Testis (tissue), 2 donors: ENCODE results near the gene AJM1.

Experiments
- POLR2A ChIP-seq: fragments of 450-650 bp; IDR thresholded peaks from one replicate; pipeline ENCODE4 v1.6.1; 2017; ENCODE audit warnings: antibody characterized with exemption, mild to moderate bottlenecking, moderate library complexity
- TF ChIP-seq, protein P1 (sequence below), 3 experiments: fragments of 450-650 bp in 2 of 3; fragments of 200-600 bp in 1 of 3; sonication (generic) in 1 of 3; IDR thresholded peaks; one replicate each; pipeline ENCODE4 v1.5.1; 2016 to 2019; ENCODE audit warnings: antibody characterized with exemption in 3 of 3, mild to moderate bottlenecking in 2 of 3, moderate library complexity in 1 of 3

DNA sequence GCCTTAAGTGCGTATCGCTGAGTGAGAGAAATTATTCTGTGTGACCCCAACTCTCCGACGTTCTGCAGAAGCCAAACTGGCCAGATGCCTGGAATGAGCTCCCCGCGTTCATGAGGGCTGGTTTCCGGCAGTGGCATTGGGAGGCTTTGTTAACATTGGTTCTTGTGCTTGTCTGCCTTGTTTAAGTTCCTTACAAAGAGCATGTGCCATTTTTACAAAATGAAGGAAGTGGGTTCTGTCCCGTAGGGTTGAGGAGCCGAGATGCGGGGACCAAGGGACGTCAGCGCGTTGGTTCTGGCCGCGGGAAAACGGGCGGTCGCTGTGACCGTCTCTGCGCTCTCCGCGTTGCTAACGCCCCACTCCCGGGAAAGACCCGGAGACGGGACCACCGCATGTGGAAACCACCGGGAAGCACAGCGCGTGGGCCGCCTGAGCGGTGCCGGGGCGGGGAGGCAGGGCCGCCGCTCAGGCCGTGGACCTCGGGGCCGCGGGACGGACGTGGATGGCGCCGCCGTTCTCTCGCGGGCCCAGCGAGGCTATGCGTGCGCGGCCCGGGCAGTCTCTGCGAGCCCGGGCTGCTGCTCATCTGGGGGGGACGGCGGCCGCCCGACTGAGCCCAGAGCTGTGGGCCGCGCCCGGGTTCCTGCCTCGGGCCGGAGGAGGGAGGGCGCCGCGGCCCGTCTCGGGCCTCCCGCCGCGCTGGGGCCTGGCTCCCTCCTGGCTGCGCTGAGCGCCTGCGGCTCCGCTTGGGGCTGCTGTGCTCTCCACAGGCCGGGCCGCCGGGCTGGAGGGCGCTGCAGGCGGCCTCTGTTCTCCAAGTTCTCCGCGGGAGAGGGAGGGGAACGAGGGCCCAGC, 21.1 kb upstream of the AJM1 start:
- TF ChIP-seq, protein P1, sequence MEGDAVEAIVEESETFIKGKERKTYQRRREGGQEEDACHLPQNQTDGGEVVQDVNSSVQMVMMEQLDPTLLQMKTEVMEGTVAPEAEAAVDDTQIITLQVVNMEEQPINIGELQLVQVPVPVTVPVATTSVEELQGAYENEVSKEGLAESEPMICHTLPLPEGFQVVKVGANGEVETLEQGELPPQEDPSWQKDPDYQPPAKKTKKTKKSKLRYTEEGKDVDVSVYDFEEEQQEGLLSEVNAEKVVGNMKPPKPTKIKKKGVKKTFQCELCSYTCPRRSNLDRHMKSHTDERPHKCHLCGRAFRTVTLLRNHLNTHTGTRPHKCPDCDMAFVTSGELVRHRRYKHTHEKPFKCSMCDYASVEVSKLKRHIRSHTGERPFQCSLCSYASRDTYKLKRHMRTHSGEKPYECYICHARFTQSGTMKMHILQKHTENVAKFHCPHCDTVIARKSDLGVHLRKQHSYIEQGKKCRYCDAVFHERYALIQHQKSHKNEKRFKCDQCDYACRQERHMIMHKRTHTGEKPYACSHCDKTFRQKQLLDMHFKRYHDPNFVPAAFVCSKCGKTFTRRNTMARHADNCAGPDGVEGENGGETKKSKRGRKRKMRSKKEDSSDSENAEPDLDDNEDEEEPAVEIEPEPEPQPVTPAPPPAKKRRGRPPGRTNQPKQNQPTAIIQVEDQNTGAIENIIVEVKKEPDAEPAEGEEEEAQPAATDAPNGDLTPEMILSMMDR (IDR thresholded peaks at IDR 0.05) = no peak
- TF ChIP-seq POLR2A = no peak
